ENCODE measurements around the gene FTL.

DNA sequence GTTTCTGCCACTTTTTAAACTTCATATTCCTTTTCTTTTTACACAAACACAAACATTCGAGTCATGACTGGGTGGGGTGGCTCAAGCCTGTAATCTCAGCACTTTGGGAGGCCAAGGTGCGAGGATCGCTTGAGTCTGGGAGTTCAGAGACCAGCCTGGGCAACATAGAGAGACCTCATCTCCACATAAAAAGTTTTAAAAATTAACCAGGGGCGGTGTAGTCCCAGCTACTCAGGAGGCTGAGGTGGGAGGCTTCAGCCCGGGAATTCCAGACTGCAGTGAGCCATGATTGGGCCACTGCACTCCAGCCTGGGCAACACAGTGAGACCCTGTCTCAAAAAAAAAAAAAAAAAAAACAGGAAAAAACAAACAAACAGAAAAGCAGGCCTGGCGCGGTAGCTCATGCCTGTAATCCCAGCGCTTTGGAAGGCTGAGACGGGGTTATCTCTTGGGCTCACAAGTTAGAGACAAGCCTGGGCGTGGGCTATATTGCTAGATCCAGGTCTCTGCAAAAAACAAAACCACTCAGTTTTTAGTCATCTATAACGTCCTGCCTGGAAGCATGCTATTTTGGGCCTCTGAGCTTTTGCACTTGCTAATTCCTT lies 11.0 kb upstream of the FTL start:
- TF ChIP-seq POLR2A (IDR thresholded peaks at IDR 0.05; ENCODE audit: low read depth, low read length) (no peak), TAF1 (IDR thresholded peaks at IDR 0.05; ENCODE audit: low read depth, low read length) (no peak), POU2F2 (IDR thresholded peaks at IDR 0.05; ENCODE audit: low read depth, low read length) (no peak), POLR2AphosphoS5 (IDR thresholded peaks at IDR 0.05; ENCODE audit: low read depth, low read length) (no peak), SPI1 (IDR thresholded peaks at IDR 0.05; ENCODE audit: low read depth, low read length) (no peak)
